ENCODE measurements around the gene BRIP1. TPM values are rescaled to one million over a fixed set of nuclear protein-coding genes. Genes with fewer than 3 reads are reported as not detected.
A peak's percentile ranks its signal among the peaks of the same experiment; 100 is the strongest.

Gene BRIP1
- total RNA-seq, 2 experiments from 2014 or later, result 13.2 to 14.5 TPM

DNA sequence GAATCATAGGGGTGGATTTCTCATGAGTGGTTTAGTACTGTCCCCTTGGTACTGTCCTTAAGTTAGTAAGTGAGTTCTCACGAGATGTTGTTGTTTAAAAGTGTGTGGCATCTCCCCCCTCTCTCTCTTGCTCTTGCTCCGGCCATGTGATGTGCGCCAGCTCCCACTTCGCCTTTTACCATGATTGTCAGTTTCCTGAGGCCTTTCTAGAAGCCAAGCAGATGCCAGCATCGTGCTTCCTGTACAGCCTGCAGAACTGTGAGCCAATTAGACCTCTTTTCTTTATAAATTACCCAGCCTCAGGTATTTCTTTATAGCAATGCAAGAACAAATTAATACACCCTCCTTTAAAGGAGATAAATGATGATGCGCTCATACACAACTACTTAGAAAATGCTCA is 222.2 kb downstream of the BRIP1 start:
- ATAC-seq, result no peak
- Mint-ChIP-seq H3K36me3 (ENCODE audit: low read depth) (no peaks in the 10 kb centered on the region), H3K4me1 (ENCODE audit: low read depth) (no peaks in the 10 kb centered on the region), H3K9me3 (no peaks in the 10 kb centered on the region), H3K27ac (no peak overlapping the region), H3K27me3 (peaks cover 15% of the 10 kb centered on the region), H3K4me3 (no peak overlapping the region)
- no peak for TF ChIP-seq CTCF (IDR thresholded peaks at IDR 0.05)
- POLR2A ChIA-PET, result no interaction called here
- CTCF ChIA-PET, result interaction anchor here (1.4 kb wide), 1 partner anchor 196 kb away, joined by 5 read pairs; no protein-coding TSS in a partner anchor
- intact Hi-C loops (cut with micrococcal nuclease), result no loop called here
- no peak for DNase-seq

DNA sequence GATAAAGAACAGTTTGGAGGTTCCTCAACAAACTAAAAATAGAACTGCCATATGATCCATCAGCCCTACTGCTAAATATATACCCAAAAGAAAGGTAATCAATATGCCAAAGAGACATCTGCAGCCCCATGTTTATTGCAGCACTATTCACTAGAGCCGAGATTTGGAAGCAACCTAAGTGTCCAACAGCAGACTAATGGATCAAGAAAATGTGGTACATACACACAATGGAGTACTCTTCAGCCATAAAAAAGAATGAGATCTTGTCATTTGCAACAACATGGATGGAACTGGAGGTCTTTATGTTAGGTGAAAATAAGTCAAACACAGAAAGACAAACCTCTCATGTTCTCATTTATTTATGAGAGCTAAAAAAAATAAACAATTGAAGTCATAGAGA is 223.5 kb downstream of the BRIP1 start:
- H3K9me3 Mint-ChIP-seq, result peaks cover 5% of the 10 kb centered on the region
- ChIA-PET POLR2A (no interaction called here), CTCF (no interaction called here)
- H3K27me3 Mint-ChIP-seq, result peaks cover 25% of the 10 kb centered on the region
- no peak overlapping the region for H3K27ac Mint-ChIP-seq
- intact Hi-C loops (cut with micrococcal nuclease), result loop anchor here (5.0 kb wide), 1 partner anchor 197 kb away; no protein-coding TSS in a partner anchor
- no peaks in the 10 kb centered on the region for H3K4me1 Mint-ChIP-seq (ENCODE audit: low read depth)
- no peak for TF ChIP-seq CTCF (IDR thresholded peaks at IDR 0.05)
- H3K4me3 Mint-ChIP-seq, result no peak overlapping the region
- ATAC-seq, result no peak
- DNase-seq, result no peak
- H3K36me3 Mint-ChIP-seq (ENCODE audit: low read depth), result no peaks in the 10 kb centered on the region

DNA sequence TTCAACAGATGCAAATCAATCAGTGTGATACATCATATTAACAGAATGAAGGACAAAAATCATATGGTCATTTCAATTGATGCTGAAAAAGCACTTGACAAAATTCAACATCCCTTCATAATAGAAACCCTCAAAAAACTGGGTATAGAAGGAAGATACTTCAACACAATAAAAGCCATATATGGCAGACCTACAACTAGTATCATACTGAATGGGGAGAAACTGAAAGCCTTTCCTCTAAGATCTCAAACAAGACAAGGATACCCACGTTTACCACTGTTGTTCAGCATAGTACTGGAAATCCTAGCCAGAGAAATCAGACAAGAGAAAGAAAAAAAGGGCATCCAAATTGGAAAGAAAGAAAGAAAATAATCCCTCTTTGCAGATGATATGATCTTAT is 225.2 kb downstream of the BRIP1 start:
- Mint-ChIP-seq H3K27me3 (peaks cover 29% of the 10 kb centered on the region), H3K4me1 (ENCODE audit: low read depth) (no peaks in the 10 kb centered on the region)

GRCh38 chr17:61635913-61636432 is 227.4 kb downstream of the BRIP1 start:
- Mint-ChIP-seq H3K27me3 (peaks cover 41% of the 10 kb centered on the region), H3K36me3 (ENCODE audit: low read depth) (no peaks in the 10 kb centered on the region), H3K27ac (no peak overlapping the region), H3K4me3 (no peak overlapping the region), H3K4me1 (ENCODE audit: low read depth) (no peaks in the 10 kb centered on the region), H3K9me3 (peaks cover 5% of the 10 kb centered on the region)
- peak; percentile 77 for TF ChIP-seq CTCF (IDR thresholded peaks at IDR 0.05)
- intact Hi-C loops (cut with micrococcal nuclease), result loop anchor here (5.0 kb wide), 1 partner anchor 201 kb away; no protein-coding TSS in a partner anchor
- POLR2A ChIA-PET, result interaction anchor here (0.6 kb wide), 1 partner anchor 21 kb away, joined by 3 read pairs; no protein-coding TSS in a partner anchor
- DNase-seq (peak; percentile 76), ATAC-seq (no peak)
- CTCF ChIA-PET, result interaction anchor here (0.7 to 4.2 kb wide), 24 partner anchors 10 to 476 kb away, joined by 3 to 18 read pairs (median 4); partner anchors contain the start of gene BRIP1

More for the DNA sequence above, 225.2 kb downstream of the BRIP1 start:
- Mint-ChIP-seq H3K36me3 (ENCODE audit: low read depth) (no peaks in the 10 kb centered on the region), H3K4me3 (no peak overlapping the region), H3K27ac (no peak overlapping the region), H3K9me3 (peaks cover 5% of the 10 kb centered on the region)
- no peak for TF ChIP-seq CTCF (IDR thresholded peaks at IDR 0.05)
- ChIA-PET CTCF (interaction anchor here (0.6 to 2.6 kb wide), 3 partner anchors 199 to 474 kb away, joined by 3 to 7 read pairs (median 3); no protein-coding TSS in a partner anchor), POLR2A (no interaction called here)
- DNase-seq (no peak), ATAC-seq (no peak)
- intact Hi-C loops (cut with micrococcal nuclease), result loop anchor here (5.0 kb wide), 1 partner anchor 199 kb away; no protein-coding TSS in a partner anchor

DNA sequence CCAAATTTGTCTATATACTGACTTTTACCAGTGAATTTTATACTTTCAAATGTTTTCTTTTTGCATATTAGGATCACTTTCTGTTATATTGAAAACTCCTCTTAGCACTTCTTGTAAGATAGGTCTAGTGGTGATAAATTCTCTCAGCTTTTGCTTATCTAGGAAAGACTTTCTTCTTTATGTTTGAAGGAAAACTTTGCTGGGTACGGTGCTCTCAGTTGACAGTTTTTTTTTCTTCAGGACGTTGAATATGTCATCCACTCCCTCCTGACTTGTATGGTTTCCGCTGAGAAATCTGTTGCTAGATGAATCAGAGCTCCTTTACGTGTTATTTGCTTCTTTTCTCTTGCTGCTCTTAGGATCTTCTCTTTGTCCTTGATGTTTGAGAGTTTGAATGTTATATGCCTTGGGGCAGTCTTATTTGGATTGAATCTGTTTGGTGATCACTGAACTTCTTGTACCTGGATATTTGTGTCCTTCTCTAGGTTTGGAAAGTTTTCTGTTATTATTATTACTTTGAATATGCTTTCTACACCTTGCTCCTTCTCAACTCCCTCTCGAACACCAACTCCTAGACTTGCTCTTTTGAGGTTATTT is 228.3 kb downstream of the BRIP1 start:
- H3K4me1 Mint-ChIP-seq (ENCODE audit: low read depth), result no peaks in the 10 kb centered on the region
- intact Hi-C loops (cut with micrococcal nuclease), result loop anchor here (5.0 kb wide), 1 partner anchor 202 kb away; no protein-coding TSS in a partner anchor
- no peak for TF ChIP-seq CTCF (IDR thresholded peaks at IDR 0.05)

More for the DNA sequence above, 228.3 kb downstream of the BRIP1 start:
- DNase-seq (no peak), ATAC-seq (no peak)
- H3K9me3 Mint-ChIP-seq, result peaks cover 5% of the 10 kb centered on the region
- H3K4me3 Mint-ChIP-seq, result no peak overlapping the region
- H3K27ac Mint-ChIP-seq, result no peak overlapping the region
- POLR2A ChIA-PET, result interaction anchor here (0.6 kb wide), 1 partner anchor 20 kb away, joined by 3 read pairs; no protein-coding TSS in a partner anchor
- peaks cover 49% of the 10 kb centered on the region for H3K27me3 Mint-ChIP-seq
- CTCF ChIA-PET, result interaction anchor here (0.7 to 4.2 kb wide), 19 partner anchors 9 to 477 kb away, joined by 3 to 18 read pairs (median 4); partner anchors contain the start of gene BRIP1
- H3K36me3 Mint-ChIP-seq (ENCODE audit: low read depth), result no peaks in the 10 kb centered on the region

Data from activated CD8-positive, alpha-beta T cell treated with anti-CD3 and anti-CD28 coated beads for 36 hours (primary cell).